ENCODE data around the gene XRCC5. TPM values are rescaled to one million over a fixed set of nuclear protein-coding genes. Genes with fewer than 3 reads are reported as not detected.

The XRCC5 gene
- total and polyA plus RNA-seq, 2 donors (not counting 1 experiment from before 2014, with no cell fraction given) = 45.5 to 198 TPM

DNA sequence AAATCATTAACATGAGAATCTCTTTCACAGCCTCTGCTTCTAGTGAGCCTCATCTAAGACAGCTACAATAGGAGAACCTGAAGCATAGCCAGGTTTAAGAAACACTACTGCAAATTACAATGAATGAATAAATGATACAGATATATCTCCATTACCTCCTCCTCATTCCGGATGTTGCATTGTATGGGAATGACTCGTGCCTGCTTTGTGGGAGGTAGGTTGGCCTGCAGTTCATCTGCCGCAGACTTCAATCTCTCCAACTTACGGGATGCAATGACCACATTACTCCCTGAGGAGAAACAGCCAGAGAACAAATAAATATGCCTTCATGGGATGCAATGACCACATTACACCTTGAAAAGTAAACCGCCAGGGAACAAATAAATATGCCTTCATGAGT is 42.9 kb upstream of the XRCC5 start:
- H3K27me3 Mint-ChIP-seq = no peaks in the 10 kb centered on the region
- H3K9me3 ChIP-seq (ENCODE audit: control extremely low read depth in 1 of 3, control insufficient read depth in 2 of 3, insufficient read depth in 1 of 3, low read length in 2 of 3) = no peaks in the 10 kb centered on the region
- no peak overlapping the region for H3K4me2 ChIP-seq (replicated peaks; ENCODE audit: low read depth, low read length, poor library complexity, severe bottlenecking)
- no peaks in the 10 kb centered on the region for H3K4me1 Mint-ChIP-seq
- no peak overlapping the region for H3K4me3 ChIP-seq (ENCODE audit: control extremely low read depth in 1 of 5, extremely low read depth in 1 of 5, insufficient read depth in 1 of 5, low read depth in 2 of 5, low read length in 4 of 5)
- H3K9ac ChIP-seq (ENCODE audit: low read length) = no peak overlapping the region
- TF ChIP-seq, protein P1, sequence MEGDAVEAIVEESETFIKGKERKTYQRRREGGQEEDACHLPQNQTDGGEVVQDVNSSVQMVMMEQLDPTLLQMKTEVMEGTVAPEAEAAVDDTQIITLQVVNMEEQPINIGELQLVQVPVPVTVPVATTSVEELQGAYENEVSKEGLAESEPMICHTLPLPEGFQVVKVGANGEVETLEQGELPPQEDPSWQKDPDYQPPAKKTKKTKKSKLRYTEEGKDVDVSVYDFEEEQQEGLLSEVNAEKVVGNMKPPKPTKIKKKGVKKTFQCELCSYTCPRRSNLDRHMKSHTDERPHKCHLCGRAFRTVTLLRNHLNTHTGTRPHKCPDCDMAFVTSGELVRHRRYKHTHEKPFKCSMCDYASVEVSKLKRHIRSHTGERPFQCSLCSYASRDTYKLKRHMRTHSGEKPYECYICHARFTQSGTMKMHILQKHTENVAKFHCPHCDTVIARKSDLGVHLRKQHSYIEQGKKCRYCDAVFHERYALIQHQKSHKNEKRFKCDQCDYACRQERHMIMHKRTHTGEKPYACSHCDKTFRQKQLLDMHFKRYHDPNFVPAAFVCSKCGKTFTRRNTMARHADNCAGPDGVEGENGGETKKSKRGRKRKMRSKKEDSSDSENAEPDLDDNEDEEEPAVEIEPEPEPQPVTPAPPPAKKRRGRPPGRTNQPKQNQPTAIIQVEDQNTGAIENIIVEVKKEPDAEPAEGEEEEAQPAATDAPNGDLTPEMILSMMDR (IDR thresholded peaks at IDR 0.05) = no peak
- no peak for TF ChIP-seq EZH2 (IDR thresholded peaks at IDR 0.05; ENCODE audit: borderline replicate concordance, insufficient read depth, low read depth, low read length, poor library complexity, severe bottlenecking)
- ChIA-PET POLR2A (no interaction called here), CTCF (no interaction called here)
- H3K27ac ChIP-seq (ENCODE audit: low read length in 2 of 2) = no peak overlapping the region
- H4K20me1 ChIP-seq (ENCODE audit: control insufficient read depth, insufficient read depth, low read length, poor library complexity, severe bottlenecking) = no peaks in the 10 kb centered on the region
- no peaks in the 10 kb centered on the region for H3K9me3 Mint-ChIP-seq (ENCODE audit: insufficient read depth)
- H2AFZ ChIP-seq (ENCODE audit: insufficient read depth, low read depth, low read length, poor library complexity, severe bottlenecking) = no peak overlapping the region
- H3K4me1 ChIP-seq (ENCODE audit: control insufficient read depth in 2 of 2, insufficient read depth in 2 of 2, low read length in 2 of 2) = no peaks in the 10 kb centered on the region
- no peak for ATAC-seq (ENCODE audit: low read depth)
- H3K79me2 ChIP-seq (ENCODE audit: control insufficient read depth, insufficient read depth, low read length) = no peaks in the 10 kb centered on the region
- no peak for DNase-seq
- H3K27ac Mint-ChIP-seq = no peak overlapping the region
- WGBS (ENCODE audit: insufficient coverage) = 100% methylated on average over 1 of the region's 5 CpGs
- H3K36me3 ChIP-seq (replicated peaks in 1 of 2; ENCODE audit: control extremely low read depth in 1 of 2, control insufficient read depth in 1 of 2, extremely low read depth in 1 of 2, insufficient read depth in 2 of 2, low read length in 1 of 2) = peaks cover 8 to 14% of the 10 kb centered on the region in 2 experiments
- no peaks in the 10 kb centered on the region for H3K27me3 ChIP-seq (replicated peaks in 1 of 4; ENCODE audit: control extremely low read depth in 1 of 4, control insufficient read depth in 3 of 4, insufficient read depth in 4 of 4, low read length in 3 of 4)
- no peak overlapping the region for H3K4me3 Mint-ChIP-seq
- intact Hi-C loops (cut with micrococcal nuclease) = no loop called here

DNA sequence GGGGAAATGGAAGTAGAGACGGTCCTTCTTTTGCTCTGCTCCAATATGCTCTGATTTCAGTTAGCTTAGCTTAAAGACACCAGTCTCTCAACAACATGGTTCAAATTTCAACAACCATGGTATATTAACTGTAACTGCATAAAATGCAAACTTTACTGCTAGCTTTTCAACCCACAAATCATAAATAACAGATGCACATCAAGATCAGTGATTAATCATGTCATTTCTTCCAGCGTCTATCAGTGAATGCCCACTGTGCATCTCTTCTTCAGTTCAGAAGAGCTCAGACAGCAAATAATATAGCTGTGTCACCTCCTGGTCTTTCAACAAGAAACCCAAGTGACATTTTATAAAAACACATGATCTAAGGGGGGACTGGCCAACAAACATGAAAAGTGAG is 40.1 kb upstream of the XRCC5 start:
- H3K4me3 Mint-ChIP-seq = no peak overlapping the region
- Histone ChIP-seq H3K4me1 (ENCODE audit: control insufficient read depth in 2 of 2, insufficient read depth in 2 of 2, low read length in 2 of 2) (no peaks in the 10 kb centered on the region), H2AFZ (ENCODE audit: insufficient read depth, low read depth, low read length, poor library complexity, severe bottlenecking) (no peak overlapping the region), H3K27me3 (replicated peaks in 1 of 4; ENCODE audit: control extremely low read depth in 1 of 4, control insufficient read depth in 3 of 4, insufficient read depth in 4 of 4, low read length in 3 of 4) (no peaks in the 10 kb centered on the region), H3K9me3 (ENCODE audit: control extremely low read depth in 1 of 3, control insufficient read depth in 2 of 3, insufficient read depth in 1 of 3, low read length in 2 of 3) (peaks cover 0 to 4% (median 0%) of the 10 kb centered on the region in 3 donors), H3K9ac (ENCODE audit: low read length) (no peak overlapping the region), H3K4me2 (replicated peaks; ENCODE audit: low read depth, low read length, poor library complexity, severe bottlenecking) (no peak overlapping the region), H3K4me3 (ENCODE audit: control extremely low read depth in 1 of 5, extremely low read depth in 1 of 5, insufficient read depth in 1 of 5, low read depth in 2 of 5, low read length in 4 of 5) (no peak overlapping the region), H3K36me3 (replicated peaks in 1 of 2; ENCODE audit: control extremely low read depth in 1 of 2, control insufficient read depth in 1 of 2, extremely low read depth in 1 of 2, insufficient read depth in 2 of 2, low read length in 1 of 2) (peaks cover 8 to 16% of the 10 kb centered on the region in 2 experiments), H3K79me2 (ENCODE audit: control insufficient read depth, insufficient read depth, low read length) (peaks cover 3% of the 10 kb centered on the region), H3K27ac (ENCODE audit: low read length in 2 of 2) (no peak overlapping the region), H4K20me1 (ENCODE audit: control insufficient read depth, insufficient read depth, low read length, poor library complexity, severe bottlenecking) (no peaks in the 10 kb centered on the region)
- 91% methylated on average over 1 of the region's 2 CpGs for WGBS (ENCODE audit: insufficient coverage)
- ChIA-PET POLR2A (no interaction called here), CTCF (interaction anchor here (0.9 to 1.8 kb wide), 2 partner anchors 10 kb away, joined by 3 to 4 read pairs; no protein-coding TSS in a partner anchor)
- DNase-seq (no peak), ATAC-seq (ENCODE audit: low read depth) (no peak)
- H3K27ac Mint-ChIP-seq = no peak overlapping the region
- no peaks in the 10 kb centered on the region for H3K27me3 Mint-ChIP-seq
- H3K4me1 Mint-ChIP-seq = peaks cover 2% of the 10 kb centered on the region
- TF ChIP-seq, protein P1 (IDR thresholded peaks at IDR 0.05) = no peak
- TF ChIP-seq EZH2 (IDR thresholded peaks at IDR 0.05; ENCODE audit: borderline replicate concordance, insufficient read depth, low read depth, low read length, poor library complexity, severe bottlenecking) = no peak
- H3K9me3 Mint-ChIP-seq (ENCODE audit: insufficient read depth) = no peaks in the 10 kb centered on the region
- intact Hi-C loops (cut with micrococcal nuclease) = no loop called here
